Brain microvascular endothelial cell (primary cell): Measurements from ENCODE around the gene THSD4.
"Not testable (repeated sequence)": the region's sequence is repeated elsewhere in the genome, so short reads cannot be mapped to it uniquely, and the experiment has no call there.

Source experiments
- DNase-seq: peaks from one replicate; pipeline ENCODE4 v3.0.0-alpha.2; 2020
- H3K27ac ChIP-seq: fragments of 250-450 bp; sonication (Bioruptor Pico); 2 replicates; pipeline ENCODE4 v1.5.1; 2020; ENCODE audit warnings: mild to moderate bottlenecking, moderate library complexity
- H3K27me3 ChIP-seq: fragments of 250-450 bp; sonication (Bioruptor Pico); replicated peaks from 2 replicates; pipeline ENCODE4 v1.5.1; 2020; ENCODE audit warnings: mild to moderate bottlenecking
- H3K36me3 ChIP-seq: fragments of 250-450 bp; sonication (Bioruptor Pico); replicated peaks from 2 replicates; pipeline ENCODE4 v1.5.1; 2020; ENCODE audit warnings: mild to moderate bottlenecking
- H3K4me3 ChIP-seq: 2 replicates; pipeline ENCODE4 v1.5.1; 2011; ENCODE audit warnings: low read depth, mild to moderate bottlenecking, control low read depth, low read length, moderate library complexity
- CTCF ChIP-seq: IDR thresholded peaks from 2 replicates; pipeline ENCODE4 v1.5.1; 2011; ENCODE audit warnings: low read depth, mild to moderate bottlenecking, moderate library complexity, low read length, control low read depth, inconsistent platforms; ENCODE audit errors: missing control alignments
- in situ Hi-C: cut with HindIII; loops from 2 replicates; pipeline ENCODE4 v1.10.0; 2017; ENCODE audit warnings: low sequenced_read_pairs, low pct_ligation_motif_present

The THSD4 gene

GRCh38 chr15:71435552-71435951 lies 320.3 kb downstream of the THSD4 start:
- in situ Hi-C loops = loop anchor here (25.0 kb wide), 1 partner anchor 323 kb away; the partner anchor contains the start of gene THSD4
- H3K4me3 ChIP-seq = no peak overlapping the region
- no peaks in the 10 kb centered on the region for H3K27me3 ChIP-seq
- no peak for DNase-seq
- H3K27ac ChIP-seq = no peak overlapping the region
- H3K36me3 ChIP-seq = no peaks in the 10 kb centered on the region
- TF ChIP-seq CTCF = no peak

- no peak overlapping the region for H3K4me3 ChIP-seq
- H3K27me3 ChIP-seq = no peaks in the 10 kb centered on the region
- in situ Hi-C loops = loop anchor here (25.0 kb wide), 1 partner anchor 325 kb away; the partner anchor contains the start of gene THSD4
- TF ChIP-seq CTCF = no peak
- H3K36me3 ChIP-seq = no peaks in the 10 kb centered on the region
- no peak overlapping the region for H3K27ac ChIP-seq
- DNase-seq = no peak
Observed at GRCh38 chr15:71436854-71437253, 321.6 kb downstream of the THSD4 start.

- no peak overlapping the region for H3K4me3 ChIP-seq
- DNase-seq = no peak
- no peaks in the 10 kb centered on the region for H3K27me3 ChIP-seq
- in situ Hi-C loops = loop anchor here (25.0 kb wide), 1 partner anchor 325 kb away; the partner anchor contains the start of gene THSD4
- no peak for TF ChIP-seq CTCF
- no peaks in the 10 kb centered on the region for H3K36me3 ChIP-seq
- no peak overlapping the region for H3K27ac ChIP-seq
Observed at GRCh38 chr15:71437404-71437803, 322.1 kb downstream of the THSD4 start.

- no peak overlapping the region for H3K4me3 ChIP-seq
- no peaks in the 10 kb centered on the region for H3K27me3 ChIP-seq
- peak; percentile 25 for DNase-seq
- no peaks in the 10 kb centered on the region for H3K36me3 ChIP-seq
- no peak for TF ChIP-seq CTCF
- in situ Hi-C loops = loop anchor here (25.0 kb wide), 1 partner anchor 326 kb away; the partner anchor contains the start of gene THSD4
- H3K27ac ChIP-seq = peak overlapping the region; percentile 15
Observed at GRCh38 chr15:71437919-71438318, 322.6 kb downstream of the THSD4 start.

- in situ Hi-C loops = loop anchor here (25.0 kb wide), 1 partner anchor 327 kb away; the partner anchor contains the start of gene THSD4
- H3K27me3 ChIP-seq, DNase-seq, H3K4me3 ChIP-seq, H3K27ac ChIP-seq, H3K36me3 ChIP-seq: not testable (repeated sequence)
Observed at GRCh38 chr15:71439478-71439877, 324.2 kb downstream of the THSD4 start.

- Histone ChIP-seq H3K27ac (no peak overlapping the region), H3K4me3 (no peak overlapping the region), H3K36me3 (no peaks in the 10 kb centered on the region), H3K27me3 (no peaks in the 10 kb centered on the region)
- DNase-seq = no peak
- in situ Hi-C loops = loop anchor here (25.0 kb wide), 1 partner anchor 328 kb away; the partner anchor contains the start of gene THSD4
- TF ChIP-seq CTCF = no peak
Observed at GRCh38 chr15:71440489-71441110, 325.3 kb downstream of the THSD4 start.
